Upper lobe of right lung (tissue), 1 donor: ENCODE measurements around the gene RETREG3. TPM values are rescaled to one million over a fixed set of nuclear protein-coding genes. Genes with fewer than 3 reads are reported as not detected.

ENCODE experiments used
- ATAC-seq: fragments of 200-7000 bp; cut with Tn5 transposase; one replicate; pipeline ENCODE4 v1.9.1; 2020; ENCODE audit warnings: mild to moderate bottlenecking, moderate library complexity
- DNase-seq: peaks from one replicate; pipeline ENCODE4 v3.0.0-alpha.2; 2020
- H3K27ac ChIP-seq: fragments of 200-600 bp; one replicate; pipeline ENCODE4 v1.8.0; 2022
- H3K27me3 ChIP-seq: fragments of 200-600 bp; one replicate; pipeline ENCODE4 v1.8.0; 2022; ENCODE audit warnings: mild to moderate bottlenecking
- H3K36me3 ChIP-seq: fragments of 200-600 bp; one replicate; pipeline ENCODE4 v1.8.0; 2022
- H3K4me1 ChIP-seq: fragments of 200-600 bp; one replicate; pipeline ENCODE4 v1.8.0; 2022
- H3K4me3 ChIP-seq: fragments of 200-600 bp; one replicate; pipeline ENCODE4 v1.8.0; 2022; ENCODE audit warnings: mild to moderate bottlenecking
- H3K9me3 ChIP-seq: fragments of 200-600 bp; one replicate; pipeline ENCODE4 v1.8.0; 2022
- CTCF ChIP-seq: fragments of 200-600 bp; IDR thresholded peaks from one replicate; pipeline ENCODE4 v1.8.0; 2022; ENCODE audit warnings: antibody characterized with exemption
- intact Hi-C: fragments of 100-400 bp; cut with DNase I; formaldehyde crosslinking; loops from one replicate; pipeline ENCODE4 v1.11.0; 2022
- total RNA-seq: library from RNA; stranded (reverse); fragmentation: NEBNext Ultra II Directional; extraction: Animal tissue kit (Norgen Biotek cat#: 25700); gene quantifications from one replicate; pipeline ENCODE4 v1.2.1, GENCODE V29; 2021
- donor health status: DM: no; HTN: yes; CAD: no; lungs with severe emphysema.

RETREG3 gene
- total RNA-seq, 1 donor from 2014 or later, result 68.6 TPM

GRCh38 chr17:42537156-42537805 is 71.9 kb downstream of the RETREG3 start:
- Histone ChIP-seq H3K27ac (peak overlapping the region; percentile 84), H3K4me3 (peak overlapping the region; percentile 55), H3K4me1 (peaks cover 14% of the 10 kb centered on the region), H3K36me3 (peaks cover 38% of the 10 kb centered on the region), H3K9me3 (no peaks in the 10 kb centered on the region), H3K27me3 (no peaks in the 10 kb centered on the region)
- ATAC-seq, result no peak
- peak; percentile 65 for DNase-seq
- no peak for TF ChIP-seq CTCF
- intact Hi-C loops, result no loop called here

- ATAC-seq, result peak; percentile 84
- Histone ChIP-seq H3K27me3 (no peaks in the 10 kb centered on the region), H3K36me3 (peaks cover 31% of the 10 kb centered on the region), H3K9me3 (no peaks in the 10 kb centered on the region), H3K27ac (peak overlapping the region; percentile 84), H3K4me1 (peaks cover 17% of the 10 kb centered on the region), H3K4me3 (peak overlapping the region; percentile 55)
- intact Hi-C loops, result no loop called here
- DNase-seq, result peak; percentile 95
- TF ChIP-seq CTCF, result no peak
Observed at GRCh38 chr17:42536372-42537155, 72.6 kb downstream of the RETREG3 start.

GRCh38 chr17:42536048-42536371 is 73.2 kb downstream of the RETREG3 start, which contains the start of gene NAGLU:
Gene NAGLU (plus strand): TSS chr17:42536241. CDS start chr17:42536273, 32 bp downstream.
- no peak for TF ChIP-seq CTCF
- intact Hi-C loops, result no loop called here
- Histone ChIP-seq H3K27me3 (no peaks in the 10 kb centered on the region), H3K36me3 (peaks cover 25% of the 10 kb centered on the region), H3K27ac (peak within 1 kb of the TSS; percentile 84), H3K4me1 (peaks cover 21% of the 10 kb centered on the region), H3K4me3 (peak within 1 kb of the TSS; percentile 55), H3K9me3 (no peaks in the 10 kb centered on the region)
- peak; percentile 94 for ATAC-seq
- DNase-seq, result peak; percentile 99

- no peaks in the 10 kb centered on the region for H3K27me3 ChIP-seq
- peak overlapping the region; percentile 55 for H3K4me3 ChIP-seq
- intact Hi-C loops, result no loop called here
- DNase-seq, result no peak
- no peak for TF ChIP-seq CTCF
- peaks cover 27% of the 10 kb centered on the region for H3K4me1 ChIP-seq
- H3K36me3 ChIP-seq, result peaks cover 19% of the 10 kb centered on the region
- H3K27ac ChIP-seq, result peak overlapping the region; percentile 84
- H3K9me3 ChIP-seq, result no peaks in the 10 kb centered on the region
- ATAC-seq, result no peak
Observed at GRCh38 chr17:42535155-42536047, 73.8 kb downstream of the RETREG3 start.

- intact Hi-C loops, result no loop called here
- DNase-seq, result peak; percentile 88
- H3K36me3 ChIP-seq, result no peaks in the 10 kb centered on the region
- H3K9me3 ChIP-seq, result no peaks in the 10 kb centered on the region
- H3K4me1 ChIP-seq, result peaks cover 37% of the 10 kb centered on the region
- H3K27me3 ChIP-seq, result no peaks in the 10 kb centered on the region
- peak; percentile 64 for ATAC-seq
- H3K27ac ChIP-seq, result peak overlapping the region; percentile 79
- peak overlapping the region; percentile 52 for H3K4me3 ChIP-seq
- TF ChIP-seq CTCF, result peak; percentile 49
Observed at GRCh38 chr17:42531455-42532354, 77.5 kb downstream of the RETREG3 start.
